Right lobe of liver (tissue), 6 donors: Measurements from ENCODE around the gene ARIH2. TPM values are rescaled to one million over a fixed set of nuclear protein-coding genes. Genes with fewer than 3 reads are reported as not detected.

Experiments used
- ATAC-seq, 4 donors: fragments of 200-7000 bp; cut with Tn5 transposase; one replicate each; pipeline ENCODE4 v1.9.1; 2020; ENCODE audit warnings: mild to moderate bottlenecking in 4 of 4, moderate library complexity in 4 of 4
- DNase-seq, 3 donors: peaks; one replicate each; pipeline ENCODE4 v3.0.0-alpha.2; 2020
- H3K27ac ChIP-seq, 3 donors: fragments of 200-600 bp; one replicate each; pipeline ENCODE4 v1.8.0; 2022
- H3K27me3 ChIP-seq, 2 donors: fragments of 200-600 bp; one replicate each; pipeline ENCODE4 v1.8.0; 2022
- H3K36me3 ChIP-seq, 4 donors: fragments of 200-600 bp; sonication (generic) in 1 of 4; one replicate each; pipeline versions ENCODE4 v1.5.1 to v1.8.0; 2017 to 2022; ENCODE audit warnings: control low read depth in 1 of 4
- H3K4me1 ChIP-seq, 4 donors: fragments of 200-600 bp; sonication (generic) in 1 of 4; one replicate each; pipeline versions ENCODE4 v1.5.1 to v1.8.0; 2017 to 2022; ENCODE audit warnings: control low read depth in 1 of 4
- H3K4me3 ChIP-seq, 3 donors: fragments of 200-600 bp; one replicate each; pipeline ENCODE4 v1.8.0; 2022
- H3K9me3 ChIP-seq, 4 donors: fragments of 200-600 bp; sonication (generic) in 1 of 4; one replicate each; pipeline versions ENCODE4 v1.5.1 to v1.8.0; 2017 to 2022; ENCODE audit warnings: control low read depth in 1 of 4
- CTCF ChIP-seq, 4 donors: fragments of 200-600 bp in 3 of 4; fragments of 450-650 bp in 1 of 4; IDR thresholded peaks; one replicate each; pipeline versions ENCODE4 v1.5.1 to v1.8.0; 2016 to 2022; ENCODE audit warnings: antibody characterized with exemption in 4 of 4, mild to moderate bottlenecking in 2 of 4
- POLR2A ChIP-seq: fragments of 450-650 bp; IDR thresholded peaks from one replicate; pipeline ENCODE4 v1.6.1; 2017; ENCODE audit warnings: antibody characterized with exemption, mild to moderate bottlenecking
- WGBS: methylation state at CpG from one replicate; pipeline ENCODE4 v1.1.6; 2018; ENCODE audit warnings: low coverage, low lambda C conversion rate; ENCODE audit not compliant: insufficient coverage; ENCODE audit errors: missing lambda C conversion rate; 5-methylcytosine and 5-hydroxymethylcytosine counted together
- intact Hi-C, 2 donors: fragments of 100-400 bp; cut with DNase I; formaldehyde crosslinking; loops; one replicate each; pipeline versions ENCODE4 v1.11.2 to v1.14.1; 2022
- total RNA-seq, 6 experiments: library from RNA; depleted of rRNA in 2 of 6; stranded (reverse); fragments of >200 nt in 2 of 6; fragmentation: NEBNext Ultra II Directional in 3 of 6; extraction: Animal tissue kit (Norgen Biotek cat#: 25700) in 3 of 6; gene quantifications; one replicate each; pipeline versions ENCODE4 v1.1.0 to v1.2.4, GENCODE V29; 2016 to 2023
- donor health status: DM: no; HTN: yes; CAD: no.
- donor health status: DM: no; HTN: no; CAD: no.
- donor health status: DM: no; HTN: no; CAD: no.
- donor health status: DM: no; HTN: yes; CAD: no.
- donor health status: DM: no; HTN: yes; CAD: no.

Gene ARIH2
- total RNA-seq, 6 experiments from 2014 or later, result 34.4 to 44.9 (median 38.2) TPM

GRCh38 chr3:48982016-48982415, 63.4 kb downstream of the ARIH2 start:
- DNase-seq (no peak), ATAC-seq (no peak)
- intact Hi-C loops, result no loop called here
- H3K27ac ChIP-seq, result no peak overlapping the region
- no peak overlapping the region for H3K4me3 ChIP-seq
- TF ChIP-seq POLR2A (no peak), CTCF (IDR thresholded peaks at IDR 0.05) (no peak)
- no peaks in the 10 kb centered on the region for H3K9me3 ChIP-seq
- H3K27me3 ChIP-seq, result no peaks in the 10 kb centered on the region
- peaks cover 7 to 75% (median 36%) of the 10 kb centered on the region in 4 donors for H3K36me3 ChIP-seq
- no peaks in the 10 kb centered on the region for H3K4me1 ChIP-seq

GRCh38 chr3:48982686-48983085, 64.0 kb downstream of the ARIH2 start:
- intact Hi-C loops, result no loop called here
- no peak overlapping the region for H3K27ac ChIP-seq
- H3K36me3 ChIP-seq, result peaks cover 7 to 68% (median 34%) of the 10 kb centered on the region in 4 donors
- H3K4me3 ChIP-seq, result no peak overlapping the region
- no peaks in the 10 kb centered on the region for H3K27me3 ChIP-seq
- ATAC-seq (no peak), DNase-seq (no peak)
- 83% methylated on average over 2 of the region's 5 CpGs for WGBS
- H3K9me3 ChIP-seq, result no peaks in the 10 kb centered on the region
- TF ChIP-seq CTCF (IDR thresholded peaks at IDR 0.05) (no peak), POLR2A (no peak)
- no peaks in the 10 kb centered on the region for H3K4me1 ChIP-seq

GRCh38 chr3:48983096-48983495, 64.5 kb downstream of the ARIH2 start:
- no peaks in the 10 kb centered on the region for H3K9me3 ChIP-seq
- H3K27ac ChIP-seq, result no peak overlapping the region
- intact Hi-C loops, result no loop called here
- H3K4me1 ChIP-seq, result no peaks in the 10 kb centered on the region
- H3K27me3 ChIP-seq, result no peaks in the 10 kb centered on the region
- no peak for TF ChIP-seq CTCF (IDR thresholded peaks at IDR 0.05)
- TF ChIP-seq POLR2A, result no peak
- 93% methylated on average over 2 of the region's 4 CpGs for WGBS
- ATAC-seq, result no peak
- no peak for DNase-seq
- H3K4me3 ChIP-seq, result no peak overlapping the region
- peaks cover 7 to 64% (median 31%) of the 10 kb centered on the region in 4 donors for H3K36me3 ChIP-seq

- no peak for DNase-seq
- peaks cover 7 to 51% (median 24%) of the 10 kb centered on the region in 4 donors for H3K36me3 ChIP-seq
These were observed 66.0 kb downstream of the ARIH2 start for GRCh38 chr3:48984663-48985062.

More at GRCh38 chr3:48984663-48985062, 66.0 kb downstream of the ARIH2 start:
- no peaks in the 10 kb centered on the region for H3K9me3 ChIP-seq
- TF ChIP-seq POLR2A (no peak), CTCF (IDR thresholded peaks at IDR 0.05) (no peak)
- no peak overlapping the region for H3K27ac ChIP-seq
- intact Hi-C loops, result no loop called here
- H3K4me3 ChIP-seq, result no peak overlapping the region
- H3K27me3 ChIP-seq, result no peaks in the 10 kb centered on the region
- ATAC-seq, result no peak
- peaks cover 0 to 9% (median 4%) of the 10 kb centered on the region in 4 donors for H3K4me1 ChIP-seq
